Femur (tissue), 1 donor: ENCODE results near the gene RRAS.

Experiments used
- DNase-seq: peaks from one replicate; pipeline ENCODE4 v3.0.0-alpha.2; 2017

Gene RRAS

DNA sequence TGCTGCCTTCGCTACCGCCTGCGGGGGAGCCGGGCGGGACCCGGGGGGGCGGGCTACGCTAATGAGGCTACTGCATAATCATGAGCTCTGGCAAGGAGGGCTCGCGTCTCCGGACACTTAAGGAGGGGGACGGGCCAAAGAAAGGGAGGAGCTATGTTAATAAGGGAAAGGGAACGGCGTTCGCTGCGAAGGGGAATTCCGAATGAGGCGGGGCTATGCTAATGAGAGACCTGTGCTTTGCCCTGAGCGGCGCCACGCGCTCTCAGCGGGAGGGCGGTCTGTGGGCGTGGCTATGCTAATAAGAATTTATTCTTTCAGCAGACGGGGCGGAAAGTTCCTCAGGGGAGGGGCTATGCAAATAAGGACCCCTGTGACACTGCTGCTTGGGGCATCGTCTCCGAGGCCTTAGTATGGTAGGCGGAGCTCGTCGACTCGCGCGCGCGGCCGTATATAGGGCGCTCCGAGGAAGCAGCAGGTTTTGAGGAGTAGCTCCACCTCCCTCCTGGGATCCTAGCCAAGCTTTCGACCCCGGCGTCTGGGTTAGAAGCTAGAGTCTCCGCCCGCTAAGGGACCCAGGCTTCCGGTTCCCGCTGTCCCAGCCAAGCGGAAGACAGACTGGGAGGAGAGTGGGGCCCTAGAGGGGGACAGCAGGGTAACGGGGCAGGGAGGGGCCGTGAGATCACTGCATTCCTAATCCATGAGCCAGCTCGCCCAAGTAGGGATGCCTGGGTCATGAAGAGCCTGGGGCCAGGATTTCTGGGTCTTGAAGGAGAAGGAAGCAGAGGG is at the start of gene RRAS:
TSS of gene RRAS (minus strand) at position 31 of the 786 bp plus-strand sequence. CDS start 45 bp downstream, outside the sequence.
- peak; percentile 100 for DNase-seq

DNA sequence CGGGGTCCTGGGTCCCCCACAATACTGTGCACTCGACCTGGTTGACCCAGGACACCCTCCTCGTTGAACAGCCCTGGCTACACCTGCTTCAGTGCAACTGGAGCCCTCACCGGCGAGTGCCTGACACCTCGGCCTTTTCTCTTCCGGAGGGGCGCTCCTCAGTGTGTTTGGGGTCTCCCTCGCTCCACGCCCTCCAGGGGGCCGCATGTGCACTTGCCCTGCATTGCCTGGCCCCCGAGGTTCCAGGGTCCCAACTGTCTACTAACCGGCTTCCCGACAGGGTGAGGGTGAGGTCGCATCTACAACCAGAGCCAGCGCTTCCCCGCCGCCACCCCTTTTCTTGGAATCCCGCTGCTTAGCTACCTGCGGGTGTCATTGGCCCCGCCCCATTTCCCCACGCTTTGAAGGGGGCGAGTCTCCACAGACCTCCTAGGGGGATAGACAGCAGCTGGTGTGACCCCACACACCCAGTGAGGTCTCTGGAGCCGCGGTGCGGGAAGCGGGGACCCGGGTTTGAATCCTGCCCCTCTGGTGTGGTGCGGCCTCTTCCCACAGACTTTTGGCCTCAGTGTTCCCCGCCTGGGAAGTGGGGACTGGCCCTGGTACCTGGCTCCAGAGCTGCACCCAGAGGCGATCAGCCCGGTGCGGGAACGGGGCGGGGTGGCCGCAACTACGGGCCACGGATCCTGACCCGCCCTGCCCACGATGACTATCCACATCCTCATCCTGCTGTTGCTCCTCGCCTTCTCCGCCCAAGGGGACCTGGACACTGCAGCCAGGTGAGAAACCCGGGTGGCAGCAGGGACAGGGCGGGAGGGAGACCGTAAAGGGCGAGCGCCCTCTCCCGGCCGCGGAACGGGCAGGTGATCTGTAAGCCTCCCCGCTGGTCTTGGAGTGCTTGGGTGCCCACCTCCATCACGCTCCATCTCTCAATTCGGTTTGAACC is 49.5 kb upstream of the RRAS start, which contains the start of gene ADM5:
TSS of gene ADM5 (plus strand) at position 462 of the 946 bp plus-strand sequence. CDS start at position 706, 244 bp downstream.
- no peak for DNase-seq

DNA sequence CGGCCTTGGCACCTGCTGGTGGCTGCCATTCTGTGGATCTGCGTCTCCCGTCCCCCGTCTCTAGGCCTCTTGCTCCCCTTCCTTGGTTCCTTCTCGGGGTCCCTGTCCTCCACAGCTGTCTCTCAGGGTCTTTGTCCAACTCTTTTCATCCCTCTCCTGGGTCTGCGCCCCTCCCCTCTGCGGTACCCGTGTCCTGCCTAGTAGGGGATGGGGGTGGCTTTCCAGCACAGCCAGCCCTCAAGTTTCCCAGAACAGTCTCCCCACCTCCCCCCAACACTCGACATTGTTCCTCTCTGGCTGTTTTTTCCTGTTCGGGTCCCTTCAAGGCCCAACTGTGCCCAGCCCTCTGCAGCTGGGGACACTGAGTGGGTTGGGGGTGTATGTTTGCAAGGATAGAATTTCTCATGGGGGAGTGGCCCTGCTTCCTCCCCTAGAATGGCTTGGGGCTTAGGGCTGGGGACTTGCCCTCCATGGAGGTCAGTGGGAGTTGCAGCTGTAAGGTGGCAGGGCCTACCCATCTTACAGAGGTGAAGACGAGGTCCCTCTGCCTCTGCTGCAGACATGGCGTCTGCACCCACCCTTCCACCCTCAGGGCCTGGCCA is 48.7 kb upstream of the RRAS start:
- no peak for DNase-seq

DNA sequence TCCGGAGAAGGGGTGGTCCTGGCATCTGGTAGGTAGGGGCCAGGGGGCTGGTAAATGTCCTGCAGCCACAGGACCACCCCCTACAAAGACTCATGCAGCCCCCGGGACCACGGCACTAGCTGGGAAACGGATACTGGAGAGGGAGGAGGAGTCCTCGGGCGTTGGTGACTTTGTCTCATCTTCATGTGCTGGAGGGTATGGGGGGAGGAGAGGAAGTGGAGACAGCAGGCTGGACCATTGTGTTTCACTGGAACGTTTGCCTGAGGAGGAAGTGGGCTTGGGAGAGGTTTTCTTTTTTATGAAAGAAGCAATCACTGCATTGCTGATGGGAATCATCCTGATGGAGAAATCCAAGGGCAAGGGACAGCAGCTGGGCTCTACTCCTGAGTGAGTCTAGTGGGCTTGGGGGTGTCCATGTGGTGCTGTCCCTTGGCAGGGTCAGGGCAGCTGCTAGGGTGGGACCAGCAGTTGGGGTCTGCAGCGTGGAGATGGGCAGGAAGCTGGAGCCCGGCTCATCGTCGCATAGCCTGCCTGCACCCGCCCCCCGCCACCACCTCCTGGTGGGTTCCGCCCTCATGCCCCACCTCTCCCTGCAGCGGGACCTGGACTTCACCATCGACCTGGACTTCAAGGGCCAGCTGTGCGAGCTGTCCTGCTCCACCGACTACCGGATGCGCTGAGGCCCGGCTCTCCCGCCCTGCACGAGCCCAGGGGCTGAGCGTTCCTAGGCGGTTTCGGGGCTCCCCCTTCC is 47.8 kb upstream of the RRAS start:
- DNase-seq: no peak

- no peak for DNase-seq
Observed at GRCh38 chr19:49687150-49687549, 47.2 kb upstream of the RRAS start.

GRCh38 chr19:49686503-49687088 is 46.7 kb upstream of the RRAS start:
- no peak for DNase-seq

- DNase-seq: no peak
Observed at GRCh38 chr19:49685845-49686332, 45.9 kb upstream of the RRAS start.

DNA sequence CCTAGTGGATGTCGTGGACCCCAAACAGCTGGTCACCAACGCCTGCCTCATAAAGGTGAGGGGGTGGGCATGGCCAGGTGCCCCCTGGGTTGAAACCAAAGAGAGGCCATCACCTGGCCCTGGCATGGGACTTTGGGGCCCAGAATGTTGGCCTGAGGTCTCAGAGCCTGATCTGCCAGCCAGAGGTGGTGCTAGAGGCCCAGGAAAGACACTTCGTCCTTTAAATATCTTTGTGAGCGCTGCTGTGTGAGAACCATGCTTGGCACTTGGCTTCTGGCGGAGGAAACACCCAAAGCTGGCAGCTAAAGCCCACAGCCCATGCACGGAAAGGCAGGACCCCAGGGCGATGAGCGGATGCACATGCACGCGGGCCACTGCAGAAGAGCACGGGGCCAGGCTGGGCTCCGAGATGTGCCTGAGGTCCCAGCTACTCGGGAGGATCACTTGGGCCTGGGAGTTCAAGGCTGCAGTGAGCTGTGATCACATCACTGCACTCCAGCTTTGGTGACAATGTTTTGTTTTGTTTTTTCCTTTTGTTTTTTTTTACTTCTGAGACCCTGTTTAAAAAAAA is 45.1 kb upstream of the RRAS start:
- DNase-seq: no peak

DNA sequence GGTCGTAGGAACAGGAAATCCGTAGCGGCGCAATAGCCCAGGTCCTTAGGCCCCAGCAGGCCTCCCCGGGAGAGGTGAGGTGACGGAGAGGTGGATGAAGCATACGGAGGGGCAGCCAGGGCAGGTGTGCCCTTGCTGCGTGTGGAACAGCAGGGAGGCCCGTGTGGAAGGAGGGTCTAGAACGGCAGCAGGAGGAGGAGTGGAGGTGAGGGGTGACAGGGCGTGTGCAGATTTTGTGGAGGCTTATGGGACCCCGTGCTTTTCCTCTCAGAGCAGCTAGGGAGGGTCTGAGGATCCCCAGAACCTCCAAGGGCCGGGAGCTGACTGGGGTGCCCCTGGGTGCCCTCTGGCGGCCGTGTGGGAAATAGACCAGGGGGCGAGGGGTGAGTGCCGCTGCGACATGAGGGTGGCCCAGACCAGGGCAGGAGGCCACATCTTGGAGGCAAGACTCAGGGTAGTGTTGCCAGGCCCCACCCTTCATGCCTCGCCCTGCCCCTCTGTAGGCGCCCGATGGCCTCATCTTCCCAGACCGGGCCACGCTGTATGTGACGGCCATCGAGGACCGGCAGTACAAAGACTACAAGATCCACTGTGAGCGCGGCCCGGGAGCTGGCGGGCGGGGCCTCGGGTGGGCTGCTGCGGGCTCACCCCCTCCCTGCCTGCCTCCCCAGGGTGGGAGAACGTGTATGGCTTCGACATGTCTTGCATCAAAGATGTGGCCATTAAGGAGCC is 44.5 kb upstream of the RRAS start:
- DNase-seq: no peak

DNA sequence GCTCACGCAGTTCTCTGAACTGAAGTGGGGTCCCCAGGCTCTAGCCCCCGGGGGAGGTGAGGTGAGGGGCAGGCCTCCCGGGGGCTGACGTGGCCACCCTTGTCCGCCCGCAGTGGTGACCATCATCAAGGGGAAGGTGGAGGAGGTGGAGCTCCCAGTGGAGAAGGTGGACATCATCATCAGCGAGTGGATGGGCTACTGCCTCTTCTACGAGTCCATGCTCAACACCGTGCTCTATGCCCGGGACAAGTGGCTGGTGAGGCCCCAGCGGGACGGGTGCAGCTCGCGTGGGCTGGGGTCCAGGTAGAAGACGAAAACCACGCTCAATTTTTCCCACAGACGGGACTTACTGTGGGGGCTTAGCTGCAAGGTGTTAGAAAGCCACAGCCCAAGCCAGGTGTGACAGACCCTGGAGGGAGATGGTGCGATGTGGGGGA is 43.9 kb upstream of the RRAS start:
- DNase-seq: no peak

DNA sequence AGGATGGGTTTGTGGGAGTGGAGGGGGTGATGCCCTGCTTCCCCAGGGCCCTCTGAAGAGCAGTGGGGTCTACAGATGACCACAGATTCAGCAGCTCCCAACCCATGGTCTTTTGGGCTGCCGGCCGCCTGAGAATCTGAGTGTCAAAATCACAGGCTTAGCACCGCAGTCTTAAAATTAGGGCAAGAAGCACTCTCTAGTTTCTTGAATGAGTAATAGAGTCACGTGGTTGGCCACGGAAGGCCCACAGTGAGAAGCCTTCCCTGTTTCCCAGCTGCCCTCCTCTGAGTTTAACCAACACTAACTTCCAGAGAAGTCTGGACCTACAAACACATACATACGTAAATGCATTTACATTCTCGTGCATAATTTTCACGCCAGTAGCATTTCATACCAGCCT is 42.3 kb upstream of the RRAS start:
- DNase-seq: no peak

DNA sequence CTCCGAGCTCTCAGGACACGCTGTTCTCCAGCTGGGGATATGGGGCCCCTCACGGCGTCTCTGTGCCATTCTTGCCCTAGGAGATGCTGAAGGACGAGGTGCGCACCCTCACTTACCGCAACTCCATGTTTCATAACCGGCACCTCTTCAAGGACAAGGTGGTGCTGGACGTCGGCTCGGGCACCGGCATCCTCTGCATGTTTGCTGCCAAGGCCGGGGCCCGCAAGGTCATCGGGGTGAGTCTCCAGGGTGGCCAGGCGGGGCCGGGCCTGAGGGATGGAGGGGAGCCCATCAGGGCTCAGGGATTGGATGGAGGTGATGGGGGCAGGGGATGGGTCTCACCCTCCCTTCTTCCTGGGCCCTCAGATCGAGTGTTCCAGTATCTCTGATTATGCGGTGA is 41.9 kb upstream of the RRAS start:
- no peak for DNase-seq

- DNase-seq: peak; percentile 96
Observed at GRCh38 chr19:49680421-49681351, 40.7 kb upstream of the RRAS start.

DNA sequence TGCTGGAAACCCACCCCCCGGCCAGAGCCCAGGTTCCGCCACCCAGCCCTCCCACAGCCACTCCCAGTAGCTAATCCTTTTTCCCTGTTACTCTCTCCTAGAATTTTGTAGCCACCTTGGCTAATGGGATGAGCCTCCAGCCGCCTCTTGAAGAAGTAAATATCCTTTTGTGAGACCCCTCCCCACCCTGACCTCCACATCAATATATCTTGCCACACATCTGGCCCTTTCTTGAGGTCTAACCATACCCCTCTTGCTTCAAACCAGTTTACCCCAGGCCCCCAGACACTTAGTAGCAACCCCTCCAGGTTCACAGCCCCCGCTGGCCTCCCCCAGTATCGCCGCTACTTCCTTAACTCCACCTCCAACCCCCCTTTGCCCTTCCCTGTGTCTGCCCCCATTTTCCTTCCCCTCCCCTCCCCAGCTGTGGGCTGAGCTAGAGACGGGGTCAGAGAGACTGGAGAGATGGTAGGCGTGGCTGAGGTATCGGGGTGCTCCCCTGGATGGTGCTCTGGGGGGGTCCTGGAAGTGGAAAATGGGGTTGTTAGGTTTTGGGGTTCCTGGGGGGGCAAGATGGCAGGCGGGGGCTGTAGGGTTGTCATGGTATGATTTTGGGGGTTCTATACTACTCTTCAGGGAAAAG is 39.9 kb upstream of the RRAS start:
- no peak for DNase-seq

DNA sequence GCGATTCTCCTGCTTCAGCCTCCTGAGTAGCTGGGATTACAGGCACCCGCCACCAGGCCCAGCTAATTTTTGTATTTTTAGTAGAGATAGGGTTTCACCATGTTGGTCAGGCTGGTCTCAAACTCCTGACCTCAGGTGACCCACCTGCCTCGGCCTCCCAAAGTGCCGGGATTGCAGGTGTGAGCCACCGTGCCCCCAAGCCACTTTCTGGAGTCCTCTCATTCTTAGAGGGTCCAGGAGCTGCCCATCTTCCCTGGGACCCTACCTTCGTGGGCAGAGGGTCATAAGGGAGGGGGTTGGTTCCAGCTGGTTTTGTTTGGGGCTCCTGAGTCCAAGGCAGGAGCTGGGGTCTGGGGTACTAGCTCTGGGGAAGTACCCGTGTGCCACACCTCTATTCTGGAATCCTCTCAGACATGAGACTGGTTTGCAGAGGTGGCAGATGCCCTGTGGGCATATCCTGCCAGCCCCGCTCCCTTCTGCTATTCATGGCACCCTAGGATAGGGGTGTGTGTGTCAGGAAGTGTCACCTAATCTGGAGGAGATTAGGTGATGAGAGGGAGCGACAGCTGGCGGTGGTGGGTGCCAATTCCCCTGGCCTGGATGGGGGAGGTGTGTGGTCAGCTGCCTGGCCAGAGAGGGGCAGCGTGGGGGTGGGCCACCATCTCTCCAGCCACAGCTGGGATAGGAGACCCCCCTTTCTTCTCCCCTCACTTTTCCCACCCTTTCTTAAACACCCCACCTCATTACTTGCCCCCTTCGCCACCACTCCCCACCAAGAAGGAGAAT is 39.2 kb upstream of the RRAS start:
- DNase-seq: peak; percentile 72

DNA sequence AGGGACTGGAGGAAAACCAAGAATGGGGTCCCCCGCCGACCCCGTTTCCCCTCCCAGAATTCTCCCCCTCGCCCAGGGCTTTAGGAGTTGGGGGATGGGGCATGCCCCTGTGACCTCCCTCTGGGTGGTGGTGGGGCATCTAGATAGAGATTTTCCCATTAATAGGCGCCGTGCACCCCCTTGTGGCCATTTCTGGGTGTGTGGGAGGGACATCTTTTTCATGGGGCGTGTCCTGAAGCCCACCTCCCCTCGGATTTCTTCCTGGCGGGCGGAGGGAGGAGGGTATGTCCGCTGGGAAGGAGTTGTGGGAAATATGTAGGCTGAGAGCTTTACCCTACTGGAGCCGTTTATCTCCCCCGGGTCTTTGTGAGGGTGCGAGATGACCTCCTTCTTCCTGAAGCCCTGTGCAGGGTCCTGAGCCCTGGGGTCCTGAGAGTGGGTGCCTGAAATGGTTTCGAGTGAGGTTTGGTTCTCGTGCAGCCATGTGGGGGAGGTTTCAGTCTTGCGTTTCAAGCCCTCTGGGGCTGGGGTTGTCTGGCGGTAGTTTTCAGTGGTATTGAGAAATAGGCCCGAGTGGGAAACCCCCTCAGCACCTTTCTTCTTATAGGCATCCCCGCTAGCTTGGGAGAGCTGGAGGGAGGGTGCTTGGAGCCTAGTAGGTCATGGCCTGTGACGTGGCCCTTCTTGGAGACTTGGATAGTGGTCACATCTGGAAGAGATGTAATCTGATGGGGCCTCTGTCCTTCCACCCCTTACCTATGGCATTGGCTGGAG is 38.1 kb upstream of the RRAS start:
- peak; percentile 87 for DNase-seq

DNA sequence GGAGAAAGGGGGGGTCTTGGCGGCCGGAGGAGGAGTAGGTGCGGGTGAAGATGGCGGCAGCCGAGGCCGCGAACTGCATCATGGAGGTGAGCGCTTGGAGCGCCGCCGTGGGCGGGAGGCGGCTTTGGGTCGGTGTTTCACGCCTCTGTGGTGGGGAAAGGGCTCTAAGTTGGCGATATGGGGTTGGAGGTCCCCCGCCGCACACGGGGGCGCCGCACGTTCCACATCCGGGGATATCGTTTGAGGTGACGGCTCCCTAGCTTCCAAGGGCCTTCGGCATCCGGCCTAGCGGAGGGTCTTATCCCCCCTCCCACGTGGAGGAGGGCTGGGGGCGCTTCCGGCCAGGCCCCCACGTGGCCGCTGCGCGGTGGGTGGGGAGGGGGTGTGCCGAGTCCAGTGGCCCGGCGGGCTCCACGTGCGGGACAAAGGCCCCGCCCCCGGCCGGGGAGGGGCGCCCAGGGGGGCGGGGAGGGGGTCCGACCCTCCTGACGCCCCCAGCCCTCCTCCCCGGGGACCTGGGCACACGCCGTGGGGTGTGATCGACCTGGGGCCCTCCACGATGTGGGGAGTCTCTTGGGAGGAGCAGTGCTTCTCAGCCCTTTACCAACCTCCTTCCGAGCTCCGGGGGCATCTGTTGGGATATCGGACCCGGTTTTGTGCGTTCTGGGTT is 37.4 kb upstream of the RRAS start, which contains the start of gene PRMT1:
TSS of gene PRMT1 (plus strand) at position 41 of the 670 bp plus-strand sequence. CDS start at position 51, 10 bp downstream.
- DNase-seq: peak; percentile 82
